NCI-H774 (cell line): Measurements from ENCODE around the gene HPD.
"Not testable (repeated sequence)": the region's sequence is repeated elsewhere in the genome, so short reads cannot be mapped to it uniquely, and the experiment has no call there.

Experiments
- DNase-seq: peaks from one replicate; lab custom pipeline; 2025; lab: John Stamatoyannopoulos, UW

HPD gene

DNA sequence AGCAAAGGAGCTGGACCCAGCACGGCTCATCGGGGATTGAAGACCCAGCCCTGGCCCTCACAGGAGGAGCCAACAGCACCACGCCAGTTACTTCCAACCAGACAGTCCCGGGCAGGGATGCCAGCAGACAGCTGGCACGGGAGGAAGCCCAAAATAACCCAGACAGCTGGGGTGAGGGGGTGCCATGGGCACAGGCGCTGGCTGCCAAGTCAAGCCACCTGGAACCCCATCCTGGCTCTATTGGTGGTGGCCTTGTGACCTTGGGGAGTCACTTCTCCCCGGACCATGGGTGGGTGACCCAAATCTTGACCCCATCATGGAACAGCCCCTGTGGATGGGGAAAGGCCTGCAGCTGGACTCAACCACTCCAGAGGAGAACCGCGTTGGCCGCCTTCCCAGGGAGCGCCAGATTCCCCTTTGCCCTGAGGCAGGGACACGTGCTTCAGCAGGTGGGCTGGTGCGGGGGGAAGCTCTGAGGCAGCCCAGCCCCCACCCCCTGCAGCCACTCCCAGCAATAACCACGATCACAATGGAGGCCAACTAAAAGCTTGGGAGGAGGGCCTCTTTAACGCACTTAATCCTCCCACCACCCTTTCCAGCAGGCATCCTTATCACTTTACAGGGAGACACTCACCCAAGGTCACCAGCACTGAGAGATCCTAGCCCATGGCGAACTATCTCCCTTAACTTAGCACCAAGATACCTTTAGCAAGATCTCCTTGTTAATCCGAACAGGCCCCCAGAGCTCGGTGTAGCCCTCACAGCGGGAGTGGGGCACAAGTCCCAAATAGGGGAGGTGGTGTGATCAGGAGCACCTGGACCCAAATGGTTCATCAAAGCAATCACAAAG, 60.5 kb downstream of the HPD start:
- peak; percentile 59 for DNase-seq

DNA sequence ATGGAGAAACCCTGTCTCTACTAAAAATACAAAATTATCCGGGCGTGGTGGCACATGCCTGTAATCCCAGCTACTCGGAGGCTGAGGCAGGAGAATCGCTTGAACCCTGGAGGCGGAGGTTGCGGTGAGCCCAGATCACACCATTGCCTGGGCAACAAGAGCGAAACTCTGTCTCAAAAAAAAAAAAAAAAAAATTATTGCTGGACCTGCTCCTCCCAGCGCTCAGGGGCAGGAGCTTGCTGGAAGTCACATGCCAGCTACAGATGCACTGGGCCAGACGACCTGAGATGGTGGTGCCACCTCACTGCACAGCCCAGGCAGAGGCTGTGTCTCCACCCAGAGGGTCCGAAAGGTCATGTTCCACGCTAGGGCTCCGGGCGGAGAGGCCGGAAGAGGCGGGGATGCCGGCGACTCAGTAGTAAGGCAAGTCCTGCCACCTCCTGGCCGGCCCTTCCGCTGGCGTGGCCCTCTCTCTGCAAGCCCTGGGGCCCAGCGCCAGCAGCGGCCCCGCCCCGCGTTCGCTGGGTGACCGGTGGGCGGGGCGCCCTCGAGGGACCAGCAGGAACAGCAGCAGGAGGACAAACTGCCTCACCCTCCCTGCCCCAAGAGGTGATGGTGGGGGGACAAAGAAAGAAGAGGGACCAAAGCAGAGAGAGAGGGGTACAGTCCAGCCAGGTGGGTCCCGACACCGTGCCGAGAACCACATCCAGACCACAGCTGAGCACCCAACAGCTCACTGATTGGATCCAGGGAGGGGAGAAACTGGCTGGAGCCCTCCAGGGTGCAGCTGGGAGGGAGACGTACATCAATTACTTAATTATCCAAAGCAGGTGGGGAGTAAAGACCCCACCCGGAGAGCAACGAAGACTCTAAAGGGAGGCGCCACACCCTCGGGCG, 61.6 kb downstream of the HPD start:
- peak; percentile 89 for DNase-seq

DNA sequence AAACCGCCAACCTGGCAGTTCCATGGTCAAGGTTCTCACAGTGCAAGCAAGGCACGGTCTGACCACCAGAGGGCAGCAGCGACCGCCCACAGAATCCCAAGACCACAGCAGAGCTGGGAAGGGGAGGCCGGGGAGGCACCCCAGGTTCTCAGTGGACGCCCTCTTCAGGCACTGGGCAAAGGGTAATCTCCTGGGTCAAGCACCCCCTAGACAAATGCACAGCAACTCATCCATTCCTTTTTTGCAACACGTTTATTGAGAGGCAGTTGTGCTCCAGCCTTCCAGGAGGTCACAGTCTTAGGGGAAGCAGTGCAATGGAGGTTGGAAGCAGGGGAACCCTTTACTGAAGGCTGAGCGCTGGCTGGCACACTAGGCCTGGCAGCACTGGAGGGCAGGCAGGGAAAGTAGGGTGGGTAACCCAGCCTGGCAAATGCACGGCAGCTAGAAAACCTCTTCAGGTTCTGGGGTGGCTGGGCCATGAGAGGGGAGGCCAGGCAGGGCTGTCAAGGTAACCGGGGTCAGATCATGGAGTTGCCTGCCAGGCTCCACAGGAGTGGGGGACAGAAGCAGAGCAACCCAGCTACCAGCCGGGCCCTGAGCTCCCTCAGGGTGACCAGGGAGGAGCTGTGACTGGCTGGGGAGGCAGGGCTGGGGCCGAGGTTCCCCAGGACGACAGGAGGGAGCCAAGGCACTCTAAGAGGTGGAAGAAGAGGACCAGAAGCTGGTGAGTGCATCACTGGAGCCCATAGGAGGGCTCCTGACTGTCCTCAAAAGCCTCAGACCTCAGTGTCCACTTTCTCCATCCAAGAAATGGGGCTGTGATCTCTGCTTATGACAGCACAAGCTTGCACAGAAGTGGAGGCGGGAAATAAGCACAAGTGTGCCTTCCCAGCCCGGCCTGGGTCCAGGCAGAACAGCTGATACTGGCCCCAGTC, 63.4 kb downstream of the HPD start:
- peak; percentile 74 for DNase-seq

DNA sequence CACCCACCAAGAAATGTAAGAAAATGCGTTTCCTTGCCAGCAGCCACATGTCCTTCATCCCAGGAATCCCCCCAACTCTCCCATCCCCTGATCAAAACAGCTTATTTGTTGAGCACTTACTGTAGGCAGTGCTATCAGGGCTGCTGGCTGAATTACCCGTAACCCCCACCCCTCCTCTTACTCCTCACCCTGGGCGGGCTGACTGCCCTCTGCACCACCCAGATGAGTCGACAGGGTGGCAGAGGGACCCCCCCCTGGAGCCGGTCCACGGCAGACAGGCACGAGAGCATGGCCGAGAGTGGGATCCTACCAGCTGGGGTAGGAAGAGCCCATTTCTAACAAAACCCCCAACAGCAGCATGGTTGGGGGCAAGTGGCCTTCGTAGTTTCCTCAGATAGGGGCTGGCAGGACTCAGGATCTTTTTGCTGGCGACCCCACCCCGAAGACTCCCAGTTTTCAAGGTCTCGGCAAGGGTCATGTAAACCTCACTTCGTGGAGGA, 64.1 kb downstream of the HPD start:
- DNase-seq, result no peak

DNA sequence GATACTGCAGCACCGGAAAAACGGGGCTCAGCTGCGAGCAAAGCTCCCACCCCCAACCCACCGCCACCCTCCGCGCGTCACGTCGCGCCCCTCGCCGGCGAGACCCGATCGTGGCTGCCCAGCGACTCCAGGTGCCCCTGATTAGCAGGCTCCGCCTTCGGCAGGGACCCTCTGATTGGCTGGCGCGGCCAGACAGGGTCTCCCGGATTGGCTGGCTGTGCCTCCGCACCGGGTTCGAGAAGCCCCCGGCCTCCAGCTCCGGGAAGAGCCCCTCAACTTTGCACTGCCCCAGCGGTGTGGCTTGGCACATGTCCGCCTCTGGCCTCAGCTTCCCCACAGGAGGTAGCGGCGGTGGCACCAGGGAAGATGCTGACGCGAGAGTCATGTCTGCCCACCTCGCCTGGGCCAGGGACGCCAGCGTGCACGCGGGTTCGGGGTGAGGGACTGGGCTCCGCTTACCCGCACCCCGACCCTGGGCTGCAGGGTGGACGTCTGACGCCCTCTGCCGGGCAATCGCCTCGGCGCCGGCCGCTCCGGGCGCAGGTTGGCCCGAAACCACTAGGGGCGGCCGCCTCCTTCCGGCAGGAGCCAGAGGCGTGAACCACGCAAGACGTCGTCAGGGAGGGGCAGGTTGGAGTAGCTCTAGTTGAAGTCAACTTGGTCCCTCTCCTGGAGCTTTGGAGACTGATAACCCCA, 64.7 kb downstream of the HPD start:
- peak; percentile 92 for DNase-seq

DNA sequence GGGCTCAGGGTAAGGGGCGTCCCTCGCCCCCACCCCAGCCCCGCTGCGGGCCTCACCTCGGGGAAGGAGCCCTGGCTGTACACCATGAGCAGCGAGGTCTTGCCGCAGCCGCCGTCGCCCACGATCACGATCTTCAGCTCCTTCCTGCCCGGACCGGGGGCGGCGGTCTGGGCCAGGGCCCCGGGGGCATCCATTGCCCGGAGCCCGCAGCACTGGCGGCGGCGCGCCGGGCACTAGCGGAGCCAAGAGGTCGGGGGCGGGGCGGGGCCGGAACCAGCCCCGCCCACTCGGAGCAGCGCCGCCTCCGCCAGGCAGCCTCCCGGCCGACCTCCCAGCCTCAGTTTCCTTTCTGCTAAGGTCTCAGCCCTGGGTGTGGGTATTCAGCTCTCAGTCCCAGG, 65.2 kb downstream of the HPD start, which contains the start of gene RHOF:
RHOF (minus strand) TSS at position 249 of the 398 bp plus-strand sequence; CDS start at position 194, 55 bp downstream.
- DNase-seq, result no peak

DNA sequence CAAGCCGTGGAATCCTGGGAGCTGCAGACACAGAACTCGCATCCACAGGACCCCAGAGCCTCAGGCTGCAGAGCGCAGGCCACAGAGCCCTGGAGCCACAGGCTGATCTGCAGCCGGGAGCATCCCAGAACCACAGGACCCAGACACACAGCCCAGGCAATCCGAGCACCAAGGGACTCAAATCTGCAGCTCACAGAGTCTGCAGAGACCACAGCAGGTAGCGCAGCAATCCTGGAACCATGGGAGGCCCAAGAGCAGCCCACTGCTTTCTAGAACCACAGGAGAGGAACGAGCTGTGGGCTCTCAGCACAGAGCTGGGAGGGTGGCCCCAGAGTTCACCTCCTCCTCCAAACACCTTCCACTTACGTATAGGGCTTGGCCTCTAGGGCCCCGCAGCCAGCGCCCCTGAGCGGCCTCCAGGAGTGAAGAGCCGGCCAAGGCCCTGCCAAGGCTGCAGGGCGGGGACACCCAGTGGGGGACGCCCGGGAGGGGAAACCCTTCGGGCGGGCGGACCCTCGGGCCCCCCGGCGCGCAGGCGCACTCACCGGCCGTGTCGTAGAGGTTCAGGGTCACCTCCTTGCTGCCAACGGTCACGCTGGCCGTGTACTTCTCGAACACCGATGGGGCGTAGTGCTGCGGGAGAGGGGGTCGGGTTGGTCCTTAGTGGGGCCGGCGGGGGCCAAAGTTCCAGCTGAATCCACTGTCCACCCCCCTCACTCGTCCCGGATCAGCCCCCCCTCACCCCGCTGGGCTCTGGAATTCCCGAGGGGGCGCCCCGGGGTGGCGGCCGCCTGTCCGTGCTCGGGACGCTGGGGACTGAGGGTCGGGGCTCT, 65.8 kb downstream of the HPD start:
- no peak for DNase-seq

DNA sequence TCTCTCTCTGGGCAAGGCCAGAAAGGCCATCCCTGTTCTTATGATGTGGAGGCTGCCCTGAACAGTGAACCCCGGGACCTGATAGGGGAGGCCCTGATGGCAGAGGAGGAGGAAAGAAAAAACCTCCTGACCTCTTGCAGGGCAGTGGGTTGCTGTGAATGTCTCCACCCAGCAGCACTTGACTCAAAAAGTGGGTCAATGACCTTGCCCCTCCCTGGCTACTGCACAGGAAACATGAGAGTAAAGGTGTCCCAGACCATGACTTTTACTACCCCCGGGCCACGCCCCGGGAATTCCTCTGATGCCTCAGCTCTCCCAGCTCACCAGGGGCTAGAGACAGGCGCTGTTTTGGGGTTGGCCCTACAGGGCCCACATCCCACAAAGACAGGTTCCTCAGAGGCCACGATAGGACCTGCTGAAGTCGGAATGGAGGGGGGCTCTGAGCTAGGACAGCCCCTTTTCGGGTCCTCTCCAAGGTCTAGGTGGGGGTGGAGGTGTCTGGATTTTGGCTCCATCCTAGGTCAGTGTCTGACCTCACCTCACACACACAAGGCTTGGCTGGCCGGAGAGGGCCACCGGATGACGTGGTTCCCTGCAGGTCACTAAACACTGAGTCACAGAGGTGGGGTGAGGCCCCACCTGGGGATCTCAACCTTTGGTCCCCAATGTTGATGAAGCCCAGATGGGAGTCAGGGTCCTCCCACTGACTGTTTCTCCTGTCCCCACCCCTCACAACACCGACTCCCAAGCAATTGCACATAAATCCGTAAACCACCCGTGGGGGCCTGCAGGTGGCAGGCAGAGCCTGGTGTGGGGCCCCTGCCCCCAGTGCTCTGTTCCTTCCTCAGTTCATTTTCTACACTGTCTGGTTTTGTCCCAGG, 66.7 kb downstream of the HPD start:
- DNase-seq, result no peak

DNA sequence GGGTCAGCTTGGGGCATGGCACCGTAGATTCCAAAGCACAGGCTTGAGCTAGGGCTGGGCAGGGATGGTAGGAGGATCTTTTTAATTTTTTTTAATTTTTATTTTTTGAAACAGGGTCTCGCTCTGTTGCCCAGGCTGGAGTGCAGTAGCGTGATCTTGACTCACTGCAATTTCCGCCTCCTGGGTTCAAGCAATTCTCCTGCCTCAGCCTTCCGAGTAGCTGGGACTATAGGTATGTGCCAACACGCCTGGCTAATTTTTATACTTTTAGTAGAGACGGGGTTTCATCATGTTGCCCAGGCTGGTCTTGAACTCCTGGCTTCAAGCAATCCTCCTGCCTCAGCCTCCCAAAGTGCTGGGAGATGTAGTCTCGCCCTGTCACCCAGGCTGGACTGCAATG, 67.9 kb downstream of the HPD start:
- DNase-seq, result not testable (repeated sequence)

DNA sequence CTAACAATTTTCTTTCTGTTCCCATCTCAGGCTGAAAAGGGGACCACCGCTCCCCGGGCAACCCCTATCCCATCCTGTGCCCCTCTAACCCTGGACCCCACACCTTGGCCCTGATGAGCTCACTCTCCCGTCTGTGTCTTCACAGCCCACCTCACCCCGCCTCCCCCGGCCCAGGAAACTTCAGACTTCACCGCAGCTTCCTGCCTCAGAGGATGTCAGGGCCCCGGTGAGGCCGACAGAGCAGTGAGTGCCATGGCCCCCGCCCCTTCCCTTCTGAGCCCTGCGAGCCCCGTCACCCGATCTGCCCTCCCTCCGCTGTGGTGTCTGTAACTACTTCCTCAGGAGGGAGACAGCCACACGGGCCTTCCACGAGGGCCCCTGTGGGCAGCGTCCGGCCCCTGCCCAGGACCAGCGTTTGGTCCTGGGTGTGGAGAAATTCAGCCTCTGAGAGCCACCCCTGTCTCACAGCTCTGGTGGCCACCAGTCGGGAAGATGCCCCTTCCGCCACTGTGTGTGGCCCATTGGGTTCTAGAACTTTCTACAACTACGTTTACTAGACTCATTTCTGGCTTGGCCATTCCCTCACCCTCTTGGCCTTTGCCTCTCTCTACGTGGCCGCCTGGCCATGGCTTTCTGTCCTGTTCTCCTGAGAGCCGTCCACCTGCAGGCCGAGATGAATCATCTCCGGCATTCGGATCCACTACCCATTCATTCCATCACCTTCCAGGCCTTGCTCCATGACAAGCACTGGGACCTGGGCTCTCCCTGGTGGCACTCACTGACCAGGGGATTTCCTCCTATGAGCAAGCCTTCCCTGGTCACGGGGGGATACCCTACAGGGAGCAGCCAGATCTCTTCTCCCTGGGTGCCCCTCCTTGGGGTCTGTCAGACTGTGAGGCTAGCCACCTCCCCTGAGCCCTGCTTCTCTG, 68.6 kb downstream of the HPD start:
- DNase-seq, result no peak
